HepG2 (cell line): ENCODE measurements around the gene DUOXA2. TPM values are rescaled to one million over a fixed set of nuclear protein-coding genes. Genes with fewer than 3 reads are reported as not detected.

ENCODE experiments used
- ATF6 ChIP-seq: sonication (generic); formaldehyde crosslinking; conservative IDR thresholded peaks from 2 replicates; pipeline ENCODE4 v1.4.0; 2020; ENCODE audit warnings: missing genetic modification reagents
- CEBPG ChIP-seq: IDR thresholded peaks from 2 replicates; pipeline ENCODE4 v1.6.1; 2016
- CREM ChIP-seq, 2 experiments: sonication (generic) in 1 of 2; formaldehyde crosslinking in 1 of 2; IDR thresholded peaks; 2 replicates each; pipeline versions ENCODE4 v1.4.0 to v1.6.1; 2016 to 2020; ENCODE audit warnings: antibody characterized with exemption in 1 of 2, mild to moderate bottlenecking in 1 of 2, missing genetic modification reagents in 1 of 2
- FOXJ3 ChIP-seq: sonication (generic); formaldehyde crosslinking; IDR thresholded peaks from 2 replicates; pipeline ENCODE4 v1.4.0; 2020; ENCODE audit warnings: missing genetic modification reagents, mild to moderate bottlenecking, borderline replicate concordance
- HHEX ChIP-seq: IDR thresholded peaks from 2 replicates; pipeline ENCODE4 v1.6.1; 2016; ENCODE audit warnings: control low read depth
- MEF2D ChIP-seq: sonication (generic); formaldehyde crosslinking; IDR thresholded peaks from 2 replicates; pipeline ENCODE4 v1.5.1; 2020; ENCODE audit warnings: mild to moderate bottlenecking, missing genetic modification reagents
- MLLT10 ChIP-seq: sonication (generic); formaldehyde crosslinking; IDR thresholded peaks from 2 replicates; pipeline ENCODE4 v1.4.0; 2020; ENCODE audit warnings: missing genetic modification reagents
- SNAPC4 ChIP-seq: sonication (generic); formaldehyde crosslinking; IDR thresholded peaks from 2 replicates; pipeline ENCODE4 v1.4.0; 2020; ENCODE audit warnings: mild to moderate bottlenecking, missing genetic modification reagents
- U2AF1 ChIP-seq: fragments of 200-400 bp; formaldehyde crosslinking; optimal IDR thresholded peaks from 2 replicates; pipeline ENCODE3; 2017; ENCODE audit warnings: mild to moderate bottlenecking, low read depth, low read length
- ZBTB38 ChIP-seq: sonication (generic); formaldehyde crosslinking; IDR thresholded peaks from 2 replicates; pipeline ENCODE4 v1.5.1; 2020; ENCODE audit warnings: mild to moderate bottlenecking, missing genetic modification reagents
- ZFP36 ChIP-seq: fragments of 150-350 bp; IDR thresholded peaks from 2 replicates; pipeline ENCODE4 v1.6.1; 2018; ENCODE audit warnings: borderline replicate concordance, low read length, low read depth; ENCODE audit not compliant: partially characterized antibody
- ZFP82 ChIP-seq: sonication (generic); formaldehyde crosslinking; IDR thresholded peaks from 2 replicates; pipeline ENCODE4 v1.5.1; 2020; ENCODE audit warnings: mild to moderate bottlenecking, missing genetic modification reagents, borderline replicate concordance
- ZFP91 ChIP-seq: sonication (generic); formaldehyde crosslinking; IDR thresholded peaks from 2 replicates; pipeline ENCODE4 v1.9.0; 2022; ENCODE audit warnings: missing genetic modification reagents, mild to moderate bottlenecking, borderline replicate concordance
- ZFYVE20 ChIP-seq: sonication (generic); formaldehyde crosslinking; IDR thresholded peaks from 2 replicates; pipeline ENCODE4 v1.8.0; 2023; ENCODE audit warnings: low read depth, mild to moderate bottlenecking, moderate library complexity, missing genetic modification reagents, borderline replicate concordance
- ZNF10 ChIP-seq: sonication (generic); formaldehyde crosslinking; IDR thresholded peaks from 2 replicates; pipeline ENCODE4 v1.4.0; 2020; ENCODE audit warnings: mild to moderate bottlenecking, low read depth, missing genetic modification reagents, borderline replicate concordance
- ZNF3 ChIP-seq: IDR thresholded peaks from 2 replicates; pipeline ENCODE4 v1.7.0; 2017; ENCODE audit warnings: inconsistent platforms
- ZNF383 ChIP-seq: sonication (generic); formaldehyde crosslinking; IDR thresholded peaks from 2 replicates; pipeline ENCODE4 v1.4.0; 2020; ENCODE audit warnings: missing genetic modification reagents, mild to moderate bottlenecking, borderline replicate concordance
- ZNF704 ChIP-seq: sonication (generic); formaldehyde crosslinking; IDR thresholded peaks from 2 replicates; pipeline ENCODE4 v1.8.1; 2023; ENCODE audit warnings: mild to moderate bottlenecking, inconsistent platforms, moderate library complexity, missing genetic modification reagents, borderline replicate concordance
- ZNF746 ChIP-seq: sonication (generic); formaldehyde crosslinking; IDR thresholded peaks from 2 replicates; pipeline ENCODE4 v1.8.0; 2022; ENCODE audit warnings: mild to moderate bottlenecking, missing genetic modification reagents
- polyA plus RNA-seq, 8 experiments: library from polyadenylated mRNA; depleted of rRNA in 3 of 8; stranded (reverse) in 7 of 8; unstranded in 1 of 8; fragments of >200 nt; fragmentation: Illumina TruSeq in 4 of 8; extraction: Trizol in 4 of 8; gene quantifications; 2 replicates each; pipeline versions ENCODE4 v1.2.1 to v1.2.3, GENCODE V29; 2011 to 2016; ENCODE audit warnings: low read depth in 4 of 8, missing spikeins in 1 of 8, mixed read lengths in 1 of 8; ENCODE audit not compliant: insufficient read depth in 1 of 8
- total RNA-seq, 5 experiments: library from RNA; depleted of rRNA; stranded (reverse); fragments of >200 nt; fragmentation: Illumina TruSeq; extraction: Trizol; gene quantifications; 2 replicates each; pipeline ENCODE4 v1.2.3, GENCODE V29; 2016; ENCODE audit warnings: low read depth in 1 of 5

The DUOXA2 gene
- total and polyA plus RNA-seq, 2 of the 13 experiments (the other 11 are each of a cell fraction or from before 2014, with no cell fraction given): 0.32 TPM; not detected in 1

- TF ChIP-seq ZNF704 (CRISPR knock-in tag) (no peak), MLLT10 (CRISPR knock-in tag) (no peak), ZBTB38 (CRISPR knock-in tag) (no peak), CEBPG (CRISPR knock-in tag) (no peak), ATF6 (CRISPR knock-in tag) (no peak), ZFYVE20 (CRISPR knock-in tag) (no peak), HHEX (CRISPR knock-in tag) (no peak), ZNF383 (CRISPR knock-in tag) (no peak), ZNF746 (CRISPR knock-in tag) (no peak; the same call in 1 of the 2 replicates), ZFP36 (no peak), FOXJ3 (no peak), U2AF1 (no peak), ZNF3 (CRISPR knock-in tag) (no peak), CREM (IDR thresholded peaks at IDR 0.05) (no peak), CREM (CRISPR knock-in tag; IDR thresholded peaks at IDR 0.05) (no peak), MEF2D (CRISPR knock-in tag) (0 out of 2 replicates have a peak, but pooled peaks have one; percentile 30), SNAPC4 (CRISPR knock-in tag) (no peak), ZFP82 (CRISPR knock-in tag) (no peak), ZNF10 (CRISPR knock-in tag) (no peak), ZFP91 (no peak)
Observed at GRCh38 chr15:45166834-45167630, 52.9 kb downstream of the DUOXA2 start (continued).
